LNCAP (cell line): ENCODE measurements around the gene PWWP2B.

ENCODE experiments used
- TF ChIP-seq, protein P1 (sequence below): fragments of 450-650 bp; IDR thresholded peaks from 2 replicates; pipeline ENCODE4 v1.5.1; 2017; ENCODE audit warnings: mild to moderate bottlenecking

Gene PWWP2B

DNA sequence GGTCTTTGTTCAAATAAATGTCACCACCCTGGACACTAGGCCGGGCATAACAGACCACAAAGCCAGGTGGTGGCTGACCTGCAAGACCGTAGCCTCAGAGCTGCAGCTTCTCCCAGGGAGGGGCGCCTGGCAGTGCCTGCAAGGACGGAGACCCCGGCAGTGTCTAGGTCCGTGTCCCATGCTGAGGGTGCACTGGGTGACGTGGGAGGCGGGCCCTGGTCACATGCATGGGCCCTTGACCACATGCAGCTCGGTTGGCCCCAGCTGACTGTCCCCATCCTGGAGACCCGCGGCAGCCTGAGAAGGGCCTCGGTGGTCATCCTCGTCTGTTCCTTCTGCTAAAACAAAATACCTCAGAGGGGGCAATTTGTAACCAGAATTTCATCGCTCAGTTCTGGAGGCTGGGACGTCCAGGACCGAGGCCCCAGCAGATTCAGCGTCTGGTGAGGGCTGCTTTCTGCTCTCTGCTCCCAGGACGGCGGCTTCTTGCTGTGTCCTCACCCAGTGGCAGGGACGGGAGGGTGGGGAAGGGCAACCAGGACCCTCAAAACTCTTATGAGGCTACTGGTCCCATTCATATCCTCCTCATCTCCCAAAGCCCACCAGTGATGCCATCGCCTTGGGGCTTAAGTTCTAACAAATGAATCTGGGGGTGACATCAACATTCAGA is 36.8 kb downstream of the PWWP2B start:
- TF ChIP-seq, protein P1, sequence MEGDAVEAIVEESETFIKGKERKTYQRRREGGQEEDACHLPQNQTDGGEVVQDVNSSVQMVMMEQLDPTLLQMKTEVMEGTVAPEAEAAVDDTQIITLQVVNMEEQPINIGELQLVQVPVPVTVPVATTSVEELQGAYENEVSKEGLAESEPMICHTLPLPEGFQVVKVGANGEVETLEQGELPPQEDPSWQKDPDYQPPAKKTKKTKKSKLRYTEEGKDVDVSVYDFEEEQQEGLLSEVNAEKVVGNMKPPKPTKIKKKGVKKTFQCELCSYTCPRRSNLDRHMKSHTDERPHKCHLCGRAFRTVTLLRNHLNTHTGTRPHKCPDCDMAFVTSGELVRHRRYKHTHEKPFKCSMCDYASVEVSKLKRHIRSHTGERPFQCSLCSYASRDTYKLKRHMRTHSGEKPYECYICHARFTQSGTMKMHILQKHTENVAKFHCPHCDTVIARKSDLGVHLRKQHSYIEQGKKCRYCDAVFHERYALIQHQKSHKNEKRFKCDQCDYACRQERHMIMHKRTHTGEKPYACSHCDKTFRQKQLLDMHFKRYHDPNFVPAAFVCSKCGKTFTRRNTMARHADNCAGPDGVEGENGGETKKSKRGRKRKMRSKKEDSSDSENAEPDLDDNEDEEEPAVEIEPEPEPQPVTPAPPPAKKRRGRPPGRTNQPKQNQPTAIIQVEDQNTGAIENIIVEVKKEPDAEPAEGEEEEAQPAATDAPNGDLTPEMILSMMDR = no peak

- TF ChIP-seq, protein P1 = no peak
Measured at GRCh38 chr10:132434405-132435005, 37.5 kb downstream of the PWWP2B start.

GRCh38 chr10:132436861-132437410 is 39.9 kb downstream of the PWWP2B start:
- TF ChIP-seq, protein P1 = no peak

GRCh38 chr10:132437541-132437950 is 40.5 kb downstream of the PWWP2B start:
- TF ChIP-seq, protein P1 = no peak

DNA sequence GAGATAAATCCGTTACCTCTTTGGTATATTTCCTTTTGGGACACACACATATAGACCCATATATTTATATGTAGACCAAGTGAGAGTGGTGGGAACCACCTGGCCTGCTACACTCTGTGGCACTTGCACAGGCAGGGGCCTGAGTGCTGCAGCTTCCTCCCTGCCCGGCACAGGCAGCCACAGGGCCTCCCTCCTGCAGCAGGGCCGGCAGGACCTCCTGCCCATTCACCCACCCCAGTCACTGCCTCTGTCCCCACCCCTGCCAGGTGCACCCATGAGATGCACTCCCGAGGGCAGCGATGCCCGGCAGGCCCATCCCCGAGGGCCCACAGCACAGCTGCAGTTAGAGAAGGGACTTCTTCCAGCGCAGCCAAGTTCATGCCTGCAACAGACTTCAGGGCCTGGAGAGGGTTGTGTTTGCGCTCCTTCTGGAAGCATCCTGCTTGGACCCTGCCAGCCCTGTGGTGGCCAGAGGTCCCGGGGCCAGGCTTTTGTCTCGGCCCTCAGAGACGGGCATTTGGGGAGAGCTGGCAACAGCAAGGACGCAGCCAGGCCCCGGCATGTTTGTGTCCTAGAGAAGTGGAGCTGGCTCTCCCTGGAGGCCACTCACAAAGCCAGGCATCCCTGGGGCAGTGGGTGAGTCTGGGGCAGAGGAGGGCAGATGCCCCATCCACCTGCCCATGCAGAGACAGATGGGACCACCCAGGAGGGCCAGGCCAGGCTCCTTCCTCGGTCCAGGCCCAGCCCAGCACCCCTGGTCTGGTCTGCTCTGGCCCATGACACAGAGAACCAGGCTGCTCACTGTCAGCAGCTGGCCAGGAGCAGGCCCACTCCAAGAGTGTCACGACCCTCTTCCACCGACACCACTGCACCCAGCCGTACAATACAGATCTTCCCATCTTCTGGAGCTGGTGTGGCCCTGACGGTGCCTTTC is 41.4 kb downstream of the PWWP2B start:
- TF ChIP-seq, protein P1 = no peak

DNA sequence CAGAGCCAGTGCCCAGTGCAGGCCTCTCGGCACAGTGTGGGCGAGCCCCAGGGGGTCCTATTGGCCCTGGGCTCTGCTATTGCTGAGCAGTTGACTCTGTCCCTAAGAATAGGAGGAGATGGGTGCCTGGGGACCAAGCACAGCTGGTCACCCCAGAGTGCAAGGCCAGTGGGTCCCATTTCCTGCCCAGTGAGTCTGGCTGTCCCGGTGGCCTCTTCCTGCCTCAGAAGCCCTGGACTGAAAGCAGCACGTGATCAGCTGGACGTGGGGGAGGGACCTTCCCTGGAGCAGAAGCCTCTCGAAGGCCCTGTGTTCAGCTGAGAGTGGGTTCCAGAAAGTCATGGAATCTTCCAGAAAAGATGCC is 42.0 kb downstream of the PWWP2B start:
- TF ChIP-seq, protein P1 = no peak

DNA sequence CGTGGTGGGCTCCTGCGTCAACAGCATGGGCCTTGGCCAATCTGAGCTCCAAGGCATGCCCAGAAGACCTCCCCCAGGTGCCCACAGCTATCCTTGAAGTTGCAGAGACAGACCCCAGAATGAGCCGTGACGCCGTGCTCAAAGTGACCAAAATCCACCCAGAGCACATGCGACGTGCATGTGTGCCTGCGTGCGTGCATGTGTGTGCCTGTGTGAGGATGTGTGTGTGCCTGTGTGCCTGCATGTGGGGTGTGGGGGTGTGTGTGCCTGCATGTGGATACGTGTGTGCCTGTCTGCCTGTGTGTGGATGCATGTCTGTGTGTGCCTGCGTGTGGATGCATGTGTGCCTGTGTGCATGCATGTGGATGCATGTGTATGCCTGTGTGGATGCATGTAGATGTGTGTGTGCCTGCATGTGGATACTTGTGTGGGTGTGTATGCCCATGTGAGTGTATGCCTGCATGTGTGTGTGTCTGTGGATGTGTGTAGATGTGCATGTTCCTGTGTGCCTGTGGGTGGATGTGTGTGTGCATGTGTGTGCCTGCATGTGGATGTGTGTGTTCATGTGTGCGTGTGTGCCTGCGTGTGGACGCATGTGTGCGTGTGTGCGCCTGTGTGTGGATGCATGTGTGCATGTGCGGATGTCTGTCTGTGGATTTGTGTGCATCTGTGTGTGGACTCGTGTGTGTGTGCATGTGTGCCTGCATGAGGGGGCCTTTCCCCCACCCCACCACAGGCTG is 42.6 kb downstream of the PWWP2B start:
- TF ChIP-seq, protein P1 = no peak
